ENCODE data around the gene DQX1.

Gene DQX1

DNA sequence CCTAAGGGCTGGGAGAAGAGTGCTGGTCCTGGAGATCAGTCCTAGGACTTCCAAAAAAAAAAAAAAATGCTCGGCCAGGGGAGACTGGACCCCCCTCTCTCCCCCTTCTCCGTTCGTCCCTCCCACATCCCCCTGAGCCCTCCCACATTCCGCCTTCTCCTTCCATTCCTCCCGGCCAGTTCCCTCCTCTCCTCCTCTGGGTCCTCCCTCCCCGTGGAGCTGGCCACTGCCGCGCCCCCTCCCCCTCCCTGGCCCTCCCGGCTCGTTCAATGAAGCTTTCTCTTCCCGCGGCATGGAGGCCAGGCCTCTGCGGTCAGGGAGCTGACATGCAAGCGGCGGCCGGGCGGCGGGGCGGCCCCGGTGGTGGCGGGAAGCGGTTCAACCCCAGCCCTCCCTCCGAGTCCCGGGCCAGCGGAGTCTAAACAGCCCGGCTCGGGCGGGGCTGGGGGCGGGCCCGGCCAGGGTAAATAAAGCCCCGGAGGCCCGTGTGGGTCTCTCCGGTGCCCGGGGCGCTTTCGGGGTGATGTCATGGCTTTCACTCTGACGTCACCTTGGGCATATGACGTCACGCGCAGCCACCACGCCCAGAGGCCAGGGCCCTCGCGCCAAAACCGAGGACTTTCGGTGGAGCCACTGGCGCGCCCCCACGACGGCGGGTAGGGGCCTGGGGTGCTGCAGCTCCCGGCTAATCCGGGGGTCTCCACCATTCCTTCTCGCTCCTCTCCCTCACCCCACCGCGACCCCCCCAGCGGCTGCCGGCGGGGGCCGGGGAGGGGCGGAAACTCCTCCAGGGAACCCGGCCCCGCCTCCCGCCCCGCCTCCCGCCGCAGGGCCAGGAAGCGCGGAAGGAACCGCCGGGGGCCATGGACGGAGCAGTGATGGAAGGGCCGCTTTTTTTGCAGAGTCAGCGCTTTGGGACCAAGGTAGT, 28.1 kb upstream of the DQX1 start, which contains the start of the genes DOK1 and LOXL3:
DOK1 (plus strand) TSS at position 829 of the 928 bp plus-strand sequence; CDS start at position 864, 35 bp downstream.
LOXL3 (minus strand) TSS at position 51 of the 928 bp plus-strand sequence. CDS start 1,308 bp downstream, outside the sequence.
- peak; percentile 85 for DNase-seq (ENCODE audit: low spot score)

GRCh38 chr2:74552914-74553811, 27.1 kb upstream of the DQX1 start:
- DNase-seq (ENCODE audit: low spot score) = no peak

DNA sequence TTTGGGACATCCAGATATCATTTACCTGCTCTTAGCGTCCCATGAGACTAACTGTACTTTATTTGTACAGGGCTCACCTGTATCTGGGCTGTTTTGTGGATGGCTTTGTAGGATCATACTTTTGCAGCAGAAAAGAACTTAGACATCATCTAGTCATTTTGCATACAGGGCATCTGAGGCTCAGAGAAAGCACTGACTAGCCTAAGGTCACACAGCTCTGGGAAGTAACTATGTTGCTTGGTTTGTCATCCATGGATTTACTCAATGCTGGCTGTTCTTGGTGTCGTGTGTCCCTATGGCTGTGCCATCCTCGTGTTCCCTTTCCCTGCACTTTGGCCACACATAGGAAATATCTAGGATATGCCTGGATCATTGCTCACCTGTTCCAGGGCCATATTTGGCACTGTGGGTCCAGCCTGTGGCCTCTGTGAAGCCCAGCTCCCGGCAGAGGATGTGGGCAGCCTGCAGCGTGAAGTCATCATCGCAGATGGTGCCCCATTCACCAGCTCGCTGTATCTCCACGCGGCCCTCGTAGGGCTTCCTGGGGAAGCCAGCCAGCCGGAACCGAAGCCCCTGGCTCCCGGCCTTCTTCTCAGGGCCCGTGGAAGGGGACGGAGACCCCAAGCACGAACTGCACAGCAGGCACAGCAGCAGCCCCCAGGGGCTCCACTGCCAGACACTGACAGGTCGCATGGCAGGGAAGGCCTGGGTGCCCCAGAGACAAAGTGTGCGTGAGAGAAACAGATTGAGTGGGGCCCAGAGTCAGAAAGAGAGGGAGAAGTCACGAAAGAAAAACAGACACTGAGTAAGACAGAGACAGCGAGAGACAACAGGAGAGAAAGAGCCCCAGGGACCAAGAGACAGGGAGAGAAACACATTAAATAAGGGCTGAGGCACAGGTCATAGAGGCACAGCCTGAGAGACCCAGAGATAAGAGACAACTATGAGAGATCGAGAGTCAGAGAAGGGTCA, 26.2 kb upstream of the DQX1 start:
- DNase-seq (ENCODE audit: low spot score) = no peak

DNA sequence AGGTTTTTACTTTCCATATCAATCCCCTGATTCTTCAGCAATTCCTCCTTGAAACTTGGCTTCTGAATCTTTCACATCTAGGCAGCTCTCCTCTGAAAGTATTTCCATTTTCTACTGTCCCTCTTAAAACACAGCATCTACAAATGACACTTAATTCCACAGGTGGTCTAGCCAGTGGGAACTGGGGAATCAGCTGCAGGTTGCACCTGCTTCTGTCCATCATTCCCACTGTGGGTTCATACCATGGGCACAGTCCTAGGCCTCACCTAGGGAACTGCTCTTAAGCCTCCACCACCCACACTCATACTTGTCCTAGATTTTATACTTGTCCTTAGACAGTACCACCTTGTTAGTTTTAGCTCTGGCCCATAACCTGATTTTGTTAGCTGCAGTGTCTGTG, 25.5 kb upstream of the DQX1 start:
- DNase-seq (ENCODE audit: low spot score) = no peak

GRCh38 chr2:74550231-74550630, 24.2 kb upstream of the DQX1 start:
- DNase-seq (ENCODE audit: low spot score) = no peak

DNA sequence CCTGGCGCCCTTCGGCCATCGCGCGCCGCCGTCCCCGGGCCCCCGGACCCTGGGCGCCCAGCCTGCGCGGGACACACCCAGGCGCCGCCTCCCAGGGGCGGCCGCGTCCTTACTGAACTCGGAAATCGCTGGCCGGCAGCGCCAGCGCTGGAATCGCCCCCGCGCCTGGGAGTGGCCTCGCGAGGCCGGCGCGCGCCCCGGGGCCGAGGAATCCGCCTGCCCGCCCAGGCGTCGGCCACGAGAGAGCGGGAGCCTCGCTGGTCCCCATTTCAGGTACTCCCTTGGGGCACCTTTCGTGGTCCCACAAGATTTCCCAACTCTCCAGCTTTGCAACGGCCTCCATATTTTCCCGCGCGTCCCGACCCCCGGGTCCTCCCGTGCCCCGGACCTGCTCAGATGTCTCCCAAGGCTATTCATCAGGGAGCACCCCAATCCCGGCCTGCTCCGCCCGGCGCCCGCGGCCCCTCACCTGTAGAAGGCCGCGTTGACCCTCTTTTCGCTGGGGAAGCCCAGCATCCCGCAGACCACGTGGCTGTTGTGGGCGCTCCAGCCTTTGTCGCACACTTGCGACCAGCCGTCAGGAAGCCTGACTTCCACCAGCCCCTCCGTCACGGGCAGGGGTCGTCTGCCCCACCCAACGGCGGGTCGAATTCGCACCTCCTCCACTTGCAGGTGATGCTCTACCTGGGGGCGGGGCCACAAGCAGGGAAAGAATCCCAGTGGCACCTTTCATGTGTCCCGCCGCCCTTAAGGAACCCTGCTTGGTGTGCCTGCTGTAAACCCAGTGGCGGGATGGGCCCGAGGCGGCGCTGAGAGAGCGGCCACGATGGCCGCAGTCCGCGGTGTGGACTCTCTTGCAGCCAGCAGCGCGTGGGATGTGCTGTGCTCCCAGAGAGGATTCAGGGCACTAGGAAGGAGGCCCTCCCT, 23.1 kb upstream of the DQX1 start:
- peak; percentile 67 for DNase-seq (ENCODE audit: low spot score)

- no peak for DNase-seq (ENCODE audit: low spot score)
Measured at GRCh38 chr2:74548285-74548899, 22.4 kb upstream of the DQX1 start.

GRCh38 chr2:74546004-74546403, 20.0 kb upstream of the DQX1 start:
- no peak for DNase-seq (ENCODE audit: low spot score)

- DNase-seq (ENCODE audit: low spot score) = peak; percentile 41
Measured at GRCh38 chr2:74544634-74545033, 18.6 kb upstream of the DQX1 start.

DNA sequence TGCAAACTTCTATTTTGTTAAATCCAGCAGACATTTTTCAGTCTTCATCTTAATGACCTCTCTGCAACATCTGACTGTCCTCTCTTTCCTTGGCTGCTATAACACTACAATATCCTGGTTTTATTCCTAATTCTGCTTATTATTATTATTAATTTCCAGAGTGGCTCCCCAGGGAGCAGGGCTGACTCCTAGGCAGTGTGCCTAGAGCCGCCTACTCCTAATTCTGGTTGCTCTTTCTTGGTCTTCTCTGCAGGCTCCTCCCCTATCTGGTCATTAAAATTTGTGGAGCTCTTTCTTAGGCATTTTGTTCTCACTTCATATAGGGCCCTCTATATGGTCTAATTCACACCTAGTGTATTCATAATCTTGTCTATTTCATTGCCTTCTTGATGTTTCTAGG, 16.9 kb upstream of the DQX1 start:
- DNase-seq (ENCODE audit: low spot score) = no peak

DNA sequence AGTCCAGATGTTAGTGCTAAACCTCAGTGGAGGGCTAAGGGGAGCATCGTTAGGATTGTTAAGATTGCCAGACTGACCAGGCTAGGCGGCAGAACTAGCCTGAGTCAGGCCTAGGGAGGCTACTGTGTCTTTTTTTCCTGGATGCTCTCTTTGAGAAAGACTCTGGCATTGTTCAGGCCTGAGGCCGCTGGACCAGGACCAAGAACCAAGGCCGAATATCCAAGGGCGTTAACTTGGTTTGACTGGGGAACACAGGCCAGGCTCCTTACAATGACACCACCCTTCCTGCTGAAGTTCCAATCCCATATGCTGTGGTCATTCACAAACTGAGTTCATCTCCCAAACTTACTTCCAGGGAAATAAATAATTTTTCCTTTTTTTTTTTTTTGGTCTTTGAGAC, 14.3 kb upstream of the DQX1 start:
- DNase-seq (ENCODE audit: low spot score) = no peak

DNA sequence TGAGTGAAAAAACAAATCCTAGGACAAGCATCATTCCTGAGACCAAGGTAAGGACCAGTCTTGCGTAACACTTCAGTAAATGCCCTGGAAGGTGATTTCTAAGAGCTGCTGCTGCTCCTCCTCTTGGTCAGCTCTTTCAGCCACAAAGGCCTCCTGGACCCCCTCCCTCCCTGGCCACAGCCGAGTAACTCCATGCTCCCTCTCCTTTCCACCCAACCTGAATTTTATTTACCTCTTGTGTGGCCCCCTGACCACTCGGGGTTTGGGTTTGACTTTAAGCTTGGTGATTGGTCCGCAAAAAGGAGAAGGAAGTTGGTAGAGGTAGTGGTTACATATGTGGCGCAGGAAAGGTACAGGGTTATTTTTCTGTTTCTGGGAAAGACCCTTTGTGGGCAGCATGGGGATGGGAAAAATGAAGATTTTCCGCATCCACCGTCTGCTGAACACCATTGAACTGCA, 12.9 kb upstream of the DQX1 start:
- no peak for DNase-seq (ENCODE audit: low spot score)

DNA sequence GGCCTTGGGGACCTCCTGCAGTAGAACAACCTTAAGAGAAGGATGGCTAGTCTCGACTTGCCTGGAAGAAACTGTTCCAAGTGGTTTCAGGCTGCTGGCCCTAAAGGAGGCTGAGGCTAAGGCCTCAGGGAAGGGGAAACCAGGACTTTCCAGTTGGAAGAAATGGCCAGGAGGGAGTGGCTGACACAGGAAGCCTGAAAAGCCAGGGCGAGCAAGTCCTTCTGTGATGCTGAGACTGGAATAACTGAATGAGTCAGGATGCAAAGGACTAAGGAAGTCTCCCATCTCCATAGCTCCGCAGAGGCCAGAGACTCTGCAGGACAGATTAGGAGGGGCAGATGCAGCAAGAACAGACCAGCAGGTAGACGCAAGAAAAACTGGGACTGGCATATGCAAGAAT, 11.1 kb upstream of the DQX1 start:
- no peak for DNase-seq (ENCODE audit: low spot score)

- no peak for DNase-seq (ENCODE audit: low spot score)
Measured at GRCh38 chr2:74536166-74536950, 10.3 kb upstream of the DQX1 start.

DNA sequence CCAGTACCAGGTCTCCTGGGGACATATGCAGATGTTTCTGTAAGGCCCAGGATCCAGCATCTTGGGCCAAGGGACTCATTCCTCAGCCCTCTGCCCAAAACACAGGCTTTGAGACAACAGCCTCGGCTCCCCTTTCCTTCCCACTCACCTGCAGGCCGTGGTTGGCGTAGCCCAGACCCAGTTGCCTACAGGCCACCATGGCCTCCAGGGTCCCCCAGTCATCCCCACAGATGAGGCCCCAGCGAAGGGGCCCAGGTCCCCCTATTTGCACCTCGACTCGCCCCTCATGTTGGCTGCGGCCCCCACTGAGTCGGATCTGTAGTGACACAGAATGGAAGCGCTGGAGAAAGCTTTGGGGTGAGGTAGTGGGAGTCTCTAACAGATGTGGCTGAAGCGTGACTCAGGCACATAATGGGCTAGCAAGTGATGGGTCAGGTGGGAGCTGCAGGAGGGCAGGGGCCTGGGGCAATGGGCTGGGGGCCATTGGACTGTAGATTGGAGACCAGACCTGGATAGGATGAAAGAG, 9.5 kb upstream of the DQX1 start:
- no peak for DNase-seq (ENCODE audit: low spot score)

DNA sequence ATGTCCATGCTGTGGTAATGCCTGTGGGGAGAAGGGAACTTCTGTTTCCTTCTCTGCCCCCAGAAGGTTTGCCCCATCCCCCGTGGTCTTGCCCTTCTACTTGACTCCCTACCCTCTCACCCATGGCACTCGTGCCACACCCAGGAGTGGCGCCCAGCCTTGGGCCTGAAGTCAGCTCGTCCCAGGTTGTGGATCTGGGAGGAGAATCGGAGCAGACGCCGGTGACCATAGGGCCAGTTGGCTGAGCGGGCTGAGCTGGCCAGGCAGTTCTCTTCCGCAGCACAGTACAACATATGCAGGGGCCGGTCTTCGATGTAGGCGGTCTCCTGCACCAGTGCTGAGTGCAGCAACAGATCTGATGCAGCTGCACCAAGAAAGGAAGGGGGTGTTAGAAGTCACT, 8.4 kb upstream of the DQX1 start:
- no peak for DNase-seq (ENCODE audit: low spot score)

- DNase-seq (ENCODE audit: low spot score) = no peak
Measured at GRCh38 chr2:74533464-74533863, 7.4 kb upstream of the DQX1 start.

DNA sequence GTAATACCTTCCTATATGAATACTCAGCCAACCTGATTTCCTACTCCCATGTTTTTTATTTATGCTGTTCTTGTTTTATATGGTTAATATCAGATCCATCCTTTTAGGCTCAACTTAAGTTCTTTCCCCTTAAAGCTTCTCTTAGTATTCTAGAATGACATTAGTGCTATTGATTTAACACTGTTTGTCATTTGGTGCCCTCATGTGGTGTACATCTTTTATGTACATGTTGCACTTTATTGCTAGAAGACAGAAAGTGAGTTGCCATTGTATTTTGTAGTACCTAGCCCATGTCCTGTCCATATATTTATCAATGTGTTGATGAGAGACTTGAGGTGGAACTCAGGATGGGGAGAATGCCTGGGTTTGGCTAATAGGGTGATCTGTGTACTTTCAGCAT, 6.2 kb upstream of the DQX1 start:
- peak; percentile 47 for DNase-seq (ENCODE audit: low spot score)

DNA sequence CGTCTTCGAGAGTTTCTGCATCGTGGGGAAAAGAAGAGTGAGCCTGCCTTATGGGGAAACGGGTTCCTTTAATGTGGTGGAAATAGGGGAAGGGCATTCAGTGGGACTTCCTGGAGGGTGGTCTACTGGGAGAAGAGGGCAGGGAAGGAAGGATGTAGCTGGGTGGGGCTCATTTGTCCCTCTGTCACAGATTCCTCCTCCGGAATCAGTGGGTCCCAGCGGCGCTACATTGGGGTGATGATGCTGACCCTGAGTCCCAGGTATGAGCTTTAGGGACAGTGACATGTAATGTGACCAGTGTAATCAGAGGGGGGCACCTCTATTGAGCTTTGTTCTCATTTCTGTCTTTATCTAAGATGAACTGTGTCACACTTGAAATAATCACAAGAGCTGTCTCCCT, 5.6 kb upstream of the DQX1 start:
- no peak for DNase-seq (ENCODE audit: low spot score)
